Central memory CD4-positive, alpha-beta T cell (primary cell): ENCODE data around the gene PHLDB1.

ENCODE experiments used
- DNase-seq: peaks from one replicate; pipeline ENCODE4 v3.0.0; 2022

PHLDB1 gene

GRCh38 chr11:118640332-118641154 lies 33.1 kb downstream of the PHLDB1 start:
- DNase-seq, result no peak

GRCh38 chr11:118641397-118642019 lies 34.1 kb downstream of the PHLDB1 start:
- no peak for DNase-seq

- DNase-seq, result no peak
Observed at GRCh38 chr11:118643142-118643994, 36.0 kb downstream of the PHLDB1 start.

GRCh38 chr11:118643995-118644345 lies 36.6 kb downstream of the PHLDB1 start:
- DNase-seq, result no peak

- no peak for DNase-seq
Observed at GRCh38 chr11:118644496-118644895, 37.1 kb downstream of the PHLDB1 start.

GRCh38 chr11:118645066-118645715 lies 37.8 kb downstream of the PHLDB1 start:
- no peak for DNase-seq

- DNase-seq, result no peak
Observed at GRCh38 chr11:118646393-118646792, 39.0 kb downstream of the PHLDB1 start.

GRCh38 chr11:118648291-118648690 lies 40.9 kb downstream of the PHLDB1 start:
- DNase-seq, result no peak

GRCh38 chr11:118649941-118650340 lies 42.5 kb downstream of the PHLDB1 start:
- no peak for DNase-seq

- DNase-seq, result no peak
Observed at GRCh38 chr11:118650366-118650765, 43.0 kb downstream of the PHLDB1 start.

GRCh38 chr11:118651820-118652219 lies 44.4 kb downstream of the PHLDB1 start:
- DNase-seq, result no peak

- DNase-seq, result no peak
Observed at GRCh38 chr11:118652681-118653181, 45.3 kb downstream of the PHLDB1 start.

- no peak for DNase-seq
Observed at GRCh38 chr11:118653684-118654390, 46.4 kb downstream of the PHLDB1 start.

- DNase-seq, result no peak
Observed at GRCh38 chr11:118655486-118656190, 48.2 kb downstream of the PHLDB1 start.

- DNase-seq, result no peak
Observed at GRCh38 chr11:118656563-118657165, 49.2 kb downstream of the PHLDB1 start.

- DNase-seq, result no peak
Observed at GRCh38 chr11:118657238-118657637, 49.8 kb downstream of the PHLDB1 start.

- no peak for DNase-seq
Observed at GRCh38 chr11:118657709-118658428, 50.5 kb downstream of the PHLDB1 start.

GRCh38 chr11:118658429-118659313 lies 51.3 kb downstream of the PHLDB1 start:
- no peak for DNase-seq

GRCh38 chr11:118659314-118659952 lies 52.0 kb downstream of the PHLDB1 start:
- peak; percentile 73 for DNase-seq
